ENCODE measurements around the gene IL3. TPM values are rescaled to one million over a fixed set of nuclear protein-coding genes. Genes with fewer than 3 reads are reported as not detected.
A peak's percentile ranks its signal among the peaks of the same experiment; 100 is the strongest.

Gene IL3
- total and polyA plus RNA-seq, 11 donors: not detected

DNA sequence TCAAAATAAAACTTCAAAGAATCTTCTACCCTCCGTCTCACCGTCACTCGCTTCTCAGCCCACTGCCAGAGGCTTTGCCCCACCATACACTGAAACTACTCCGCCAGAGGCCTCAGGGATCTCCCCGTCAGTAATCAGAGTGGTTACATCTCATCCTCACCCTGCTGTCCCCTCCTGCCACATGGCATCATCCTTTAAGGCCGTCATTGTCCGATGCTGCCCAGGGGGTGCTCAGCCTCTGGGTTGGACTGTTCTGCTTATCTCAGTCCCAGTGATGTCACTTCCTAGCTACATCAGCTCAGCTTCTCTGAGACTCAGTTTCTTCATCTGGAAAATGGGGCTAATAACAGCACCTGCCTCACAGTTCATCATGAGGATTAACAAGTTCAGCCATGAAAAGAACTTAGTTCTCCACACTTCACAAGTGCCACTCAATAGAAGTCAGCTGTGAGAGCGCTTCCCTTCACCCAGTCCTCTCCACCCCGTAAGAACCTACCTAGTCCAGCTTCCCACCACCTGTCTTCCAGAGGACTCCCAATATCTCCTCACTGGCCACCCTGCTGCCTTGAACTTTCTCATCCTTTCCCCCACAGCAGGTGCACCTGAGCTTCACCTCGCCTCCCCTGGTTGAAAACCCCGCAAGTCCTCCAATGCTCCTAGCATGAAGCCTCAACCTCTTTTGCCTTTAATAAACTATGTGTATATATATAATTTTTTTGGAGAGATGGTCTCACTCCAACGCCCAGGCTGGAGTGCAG is 2.8 kb upstream of the IL3 start:
- Histone ChIP-seq H3K4me1 (no peaks in the 10 kb centered on the region), H3K27me3 (no peaks in the 10 kb centered on the region), H3K9me3 (no peaks in the 10 kb centered on the region), H3K27ac (no peak overlapping the region), H3K36me3 (no peaks in the 10 kb centered on the region), H3K4me3 (no peak overlapping the region)
- intact Hi-C loops (cut with DNase I): no loop called here
- TF ChIP-seq, protein P1, sequence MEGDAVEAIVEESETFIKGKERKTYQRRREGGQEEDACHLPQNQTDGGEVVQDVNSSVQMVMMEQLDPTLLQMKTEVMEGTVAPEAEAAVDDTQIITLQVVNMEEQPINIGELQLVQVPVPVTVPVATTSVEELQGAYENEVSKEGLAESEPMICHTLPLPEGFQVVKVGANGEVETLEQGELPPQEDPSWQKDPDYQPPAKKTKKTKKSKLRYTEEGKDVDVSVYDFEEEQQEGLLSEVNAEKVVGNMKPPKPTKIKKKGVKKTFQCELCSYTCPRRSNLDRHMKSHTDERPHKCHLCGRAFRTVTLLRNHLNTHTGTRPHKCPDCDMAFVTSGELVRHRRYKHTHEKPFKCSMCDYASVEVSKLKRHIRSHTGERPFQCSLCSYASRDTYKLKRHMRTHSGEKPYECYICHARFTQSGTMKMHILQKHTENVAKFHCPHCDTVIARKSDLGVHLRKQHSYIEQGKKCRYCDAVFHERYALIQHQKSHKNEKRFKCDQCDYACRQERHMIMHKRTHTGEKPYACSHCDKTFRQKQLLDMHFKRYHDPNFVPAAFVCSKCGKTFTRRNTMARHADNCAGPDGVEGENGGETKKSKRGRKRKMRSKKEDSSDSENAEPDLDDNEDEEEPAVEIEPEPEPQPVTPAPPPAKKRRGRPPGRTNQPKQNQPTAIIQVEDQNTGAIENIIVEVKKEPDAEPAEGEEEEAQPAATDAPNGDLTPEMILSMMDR (IDR thresholded peaks at IDR 0.05): no peak
- no peak for TF ChIP-seq POLR2A (IDR thresholded peaks at IDR 0.05)
- DNase-seq (peak in 3 of 5 donors; percentile 3 to 28 (median 4)), ATAC-seq (no peak)
- 81 to 88% (median 87%) methylated on average over 12 of the region's 12 CpGs for WGBS, 4 donors

- no peaks in the 10 kb centered on the region for H3K27me3 ChIP-seq
- no peaks in the 10 kb centered on the region for H3K9me3 ChIP-seq
- 83 to 88% (median 86%) methylated on average over 7 of the region's 7 CpGs for WGBS, 4 donors
- H3K27ac ChIP-seq: no peak overlapping the region
- DNase-seq (peak in 2 of 5 donors; percentile 7 to 9), ATAC-seq (no peak)
- no peaks in the 10 kb centered on the region for H3K36me3 ChIP-seq
- intact Hi-C loops (cut with DNase I): no loop called here
- H3K4me1 ChIP-seq: no peaks in the 10 kb centered on the region
- H3K4me3 ChIP-seq: no peak overlapping the region
- TF ChIP-seq, protein P1 (IDR thresholded peaks at IDR 0.05): no peak
- TF ChIP-seq POLR2A (IDR thresholded peaks at IDR 0.05): no peak
These were observed 1.8 kb upstream of the IL3 start for GRCh38 chr5:132058646-132059042.

- DNase-seq: peak in 4 of 5 donors; percentile 3 to 28 (median 14)
- Histone ChIP-seq H3K4me1 (no peaks in the 10 kb centered on the region), H3K9me3 (no peaks in the 10 kb centered on the region), H3K36me3 (no peaks in the 10 kb centered on the region), H3K4me3 (no peak overlapping the region), H3K27ac (no peak overlapping the region), H3K27me3 (no peaks in the 10 kb centered on the region)
- no peak for ATAC-seq
- 78 to 87% (median 81%) methylated on average over 9 of the region's 9 CpGs for WGBS, 4 donors
- intact Hi-C loops (cut with DNase I): no loop called here
- TF ChIP-seq, protein P1 (IDR thresholded peaks at IDR 0.05): no peak
- TF ChIP-seq POLR2A (IDR thresholded peaks at IDR 0.05): no peak
These were observed 1.3 kb upstream of the IL3 start for GRCh38 chr5:132059043-132059695.

DNA sequence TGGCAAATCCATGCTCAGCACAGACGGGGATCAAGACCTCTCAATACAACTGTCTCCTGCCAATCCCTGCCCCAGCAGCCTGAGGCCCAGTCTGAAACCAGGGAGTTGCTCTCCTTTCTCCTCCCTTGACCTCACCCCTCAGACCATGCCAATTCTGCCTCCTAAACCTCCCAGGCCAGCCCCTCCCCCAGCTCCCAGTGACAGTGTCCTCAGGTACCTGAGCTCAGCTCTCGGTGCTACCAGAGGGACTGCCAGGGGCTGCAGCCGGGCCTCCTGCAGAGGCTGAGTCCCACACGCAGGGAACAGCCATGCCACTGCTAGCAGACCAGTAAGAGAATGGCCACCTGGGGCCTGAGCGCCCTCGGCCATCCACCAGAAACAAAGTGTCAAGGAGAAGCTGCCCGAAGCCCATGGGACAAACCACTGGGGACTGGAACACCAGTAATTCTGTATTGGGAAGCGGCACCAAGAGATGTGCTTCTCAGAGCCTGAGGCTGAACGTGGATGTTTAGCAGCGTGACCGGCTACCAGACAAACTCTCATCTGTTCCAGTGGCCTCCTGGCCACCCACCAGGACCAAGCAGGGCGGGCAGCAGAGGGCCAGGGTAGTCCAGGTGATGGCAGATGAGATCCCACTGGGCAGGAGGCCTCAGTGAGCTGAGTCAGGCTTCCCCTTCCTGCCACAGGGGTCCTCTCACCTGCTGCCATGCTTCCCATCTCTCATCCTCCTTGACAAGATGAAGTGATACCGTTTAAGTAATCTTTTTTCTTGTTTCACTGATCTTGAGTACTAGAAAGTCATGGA is 557 bp upstream of the IL3 start:
- TF ChIP-seq, protein P1 (IDR thresholded peaks at IDR 0.05): no peak
- TF ChIP-seq POLR2A (IDR thresholded peaks at IDR 0.05): no peak
- Histone ChIP-seq H3K4me3 (no peak overlapping the region), H3K27me3 (no peaks in the 10 kb centered on the region), H3K9me3 (no peaks in the 10 kb centered on the region), H3K27ac (no peak overlapping the region), H3K4me1 (no peaks in the 10 kb centered on the region), H3K36me3 (no peaks in the 10 kb centered on the region)
- 85 to 91% (median 87%) methylated on average over 12 to 13 of the region's 13 CpGs for WGBS, 4 donors
- intact Hi-C loops (cut with DNase I): loop anchor here in 8 of 10 donors (5.0 to 10.0 kb wide), 5 partner anchors 75 to 473 kb away; no protein-coding TSS in a partner anchor
- DNase-seq (peak in 3 of 5 donors; percentile 8 to 51 (median 9)), ATAC-seq (no peak)
